GM12891 (cell line): ENCODE results near the gene G6PD.

Experiments used
- PAX5 ChIP-seq: IDR thresholded peaks from 2 replicates; pipeline ENCODE4 v1.6.1; 2011; ENCODE audit warnings: low read length, moderate library complexity, mild to moderate bottlenecking; ENCODE audit not compliant: insufficient read depth, severe bottlenecking
- POLR2A ChIP-seq: IDR thresholded peaks from 2 replicates; pipeline ENCODE4 v1.6.1; 2011; ENCODE audit warnings: low read depth, low read length, control low read depth
- POLR2AphosphoS5 ChIP-seq: IDR thresholded peaks from 2 replicates; pipeline ENCODE4 v1.6.1; 2011; ENCODE audit warnings: low read depth, low read length, control low read depth
- POU2F2 ChIP-seq: IDR thresholded peaks from 2 replicates; pipeline ENCODE4 v1.6.1; 2011; ENCODE audit warnings: low read depth, mild to moderate bottlenecking, control low read depth, low read length, moderate library complexity
- SPI1 ChIP-seq: IDR thresholded peaks from 2 replicates; pipeline ENCODE4 v1.6.1; 2011; ENCODE audit warnings: low read depth, low read length, control low read depth
- TAF1 ChIP-seq: IDR thresholded peaks from 2 replicates; pipeline ENCODE4 v1.6.1; 2011; ENCODE audit warnings: low read depth, low read length, control low read depth

DNA sequence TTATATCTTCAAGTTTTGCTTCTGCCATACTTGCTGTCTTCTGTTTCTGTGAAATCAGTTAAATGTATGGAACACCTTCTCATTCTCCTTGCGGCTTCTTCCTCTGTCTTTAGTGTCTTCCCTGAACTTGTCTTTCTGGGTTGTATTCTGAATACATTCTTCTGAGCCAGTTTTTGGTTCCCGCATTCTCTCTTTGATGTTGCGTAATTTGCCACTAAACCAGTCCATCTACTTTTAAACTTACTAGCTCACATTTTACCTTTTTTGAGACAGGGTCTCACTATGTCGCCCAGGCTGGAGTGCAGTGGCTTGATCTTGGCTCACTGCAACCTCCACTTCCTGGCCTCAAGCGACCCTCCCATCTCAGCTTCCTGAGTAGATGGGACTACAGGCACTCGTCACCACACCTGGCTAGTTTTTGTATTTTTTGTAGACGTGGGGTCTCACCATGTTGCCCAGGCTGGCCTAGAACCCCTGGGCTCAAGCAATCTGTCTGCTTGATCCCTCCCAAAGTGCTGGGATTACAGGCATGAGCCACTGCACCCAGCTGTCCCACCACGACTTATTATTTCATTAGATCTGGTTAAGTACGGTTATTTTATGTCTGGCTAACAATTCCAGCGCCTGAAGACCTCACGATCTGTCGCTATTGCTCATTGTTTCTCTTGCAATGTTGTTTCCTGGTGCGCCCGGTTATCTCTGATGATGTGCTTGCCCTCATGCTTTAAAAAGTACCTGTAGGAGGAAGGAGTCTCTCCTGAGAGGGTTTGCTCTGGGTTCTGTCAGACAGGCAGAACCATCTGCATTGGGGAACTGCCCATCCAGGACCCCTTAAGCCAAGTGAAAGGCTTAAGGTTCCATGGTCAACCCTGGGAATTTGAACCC is 20.8 kb downstream of the G6PD start:
- TF ChIP-seq POLR2A: no peak
- TF ChIP-seq POU2F2: no peak
- no peak for TF ChIP-seq POLR2AphosphoS5
- TF ChIP-seq TAF1: no peak
- TF ChIP-seq PAX5: no peak
- no peak for TF ChIP-seq SPI1
